ENCODE results near the gene BOLA1.
"Not testable (repeated sequence)": the region's sequence is repeated elsewhere in the genome, so short reads cannot be mapped to it uniquely, and the experiment has no call there.

The BOLA1 gene

GRCh38 chr1:149928401-149928724 is 29.0 kb downstream of the BOLA1 start:
- DNase-seq: no peak

GRCh38 chr1:149929856-149930255 is 30.5 kb downstream of the BOLA1 start:
- no peak for DNase-seq

GRCh38 chr1:149931212-149931790 is 31.9 kb downstream of the BOLA1 start:
- no peak for DNase-seq

GRCh38 chr1:149932474-149932873 is 33.1 kb downstream of the BOLA1 start:
- DNase-seq: no peak

- no peak for DNase-seq
These were observed 33.8 kb downstream of the BOLA1 start for GRCh38 chr1:149933208-149933607.

- DNase-seq: no peak
These were observed 35.0 kb downstream of the BOLA1 start for GRCh38 chr1:149934356-149934755.

- peak in 9 of 51 donors; percentile 11 to 55 (median 21) for DNase-seq
These were observed 37.0 kb downstream of the BOLA1 start, which contains the start of gene MTMR11 for GRCh38 chr1:149936170-149936991. Gene MTMR11 (minus strand): TSS chr1:149936879. CDS start chr1:149936647, 232 bp downstream.

GRCh38 chr1:149936992-149937705 is 37.8 kb downstream of the BOLA1 start:
- DNase-seq: peak in 6 of 51 donors; percentile 8 to 55 (median 16)

GRCh38 chr1:149937759-149938158 is 38.4 kb downstream of the BOLA1 start:
- no peak for DNase-seq

- DNase-seq: not testable (repeated sequence)
These were observed 39.3 kb downstream of the BOLA1 start for GRCh38 chr1:149938668-149939003.

- no peak for DNase-seq
These were observed 41.1 kb downstream of the BOLA1 start for GRCh38 chr1:149940427-149940826.

GRCh38 chr1:149942207-149942606 is 42.8 kb downstream of the BOLA1 start:
- peak in 16 of 51 donors; percentile 7 to 39 (median 18) for DNase-seq

- no peak for DNase-seq
These were observed 43.5 kb downstream of the BOLA1 start for GRCh38 chr1:149942885-149943284.

- peak in 1 of 51 donors; percentile 8 for DNase-seq
These were observed 45.8 kb downstream of the BOLA1 start for GRCh38 chr1:149945206-149945605.

GRCh38 chr1:149949911-149950310 is 50.5 kb downstream of the BOLA1 start:
- no peak for DNase-seq
